PC-3 (cell line): ENCODE results near the gene MKNK1. TPM values are rescaled to one million over a fixed set of nuclear protein-coding genes. Genes with fewer than 3 reads are reported as not detected.

Experiments used
- ATAC-seq: fragments of 200-7000 bp; cut with Tn5 transposase; 2 replicates; pipeline ENCODE4 v1.9.1; 2020; ENCODE audit warnings: mild to moderate bottlenecking, moderate library complexity
- BruUV-seq: library from RNA; stranded (reverse); fragments of 400-500 nt; replicated peaks from 2 replicates; lab custom pipeline; 2021; lab: Mats Ljungman, UMichigan
- CTCF ChIA-PET: fragments of 300-600 bp; sonication (Branson Sonifier 250); formaldehyde crosslinking; loops from one replicate; lab custom pipeline; 2022; ENCODE audit warnings: antibody characterized with exemption; lab: Charles Lee
- POLR2A ChIA-PET: fragments of 300-600 bp; sonication (Branson Sonifier 250); formaldehyde crosslinking; loops from one replicate; lab custom pipeline; 2022; ENCODE audit warnings: antibody characterized with exemption; ENCODE audit not compliant: unreplicated experiment; lab: Charles Lee
- DNase-seq: peaks from one replicate; pipeline ENCODE4 v3.0.0-alpha.2; 2015
- H2AFZ ChIP-seq: fragments of 300-600 bp; sonication (generic); 2 replicates; pipeline ENCODE4 v1.6.0; 2016; ENCODE audit warnings: antibody characterized with exemption, low read length
- H3F3A ChIP-seq: fragments of 300-600 bp; sonication (generic); one replicate; pipeline ENCODE4 v1.6.0; 2017; ENCODE audit warnings: antibody characterized with exemption, low read length, control low read depth, mild to moderate bottlenecking; ENCODE audit not compliant: unreplicated experiment
- H3K27ac ChIP-seq: fragments of 300-600 bp; sonication (generic); 2 replicates; pipeline ENCODE4 v1.5.1; 2016; ENCODE audit warnings: mild to moderate bottlenecking, low read length
- H3K27me3 ChIP-seq: fragments of 300-600 bp; sonication (generic); 2 replicates; pipeline ENCODE4 v1.6.1; 2016; ENCODE audit warnings: low read length, mixed read lengths
- H3K36me3 ChIP-seq: fragments of 300-600 bp; sonication (generic); 2 replicates; pipeline ENCODE4 v1.6.1; 2016; ENCODE audit warnings: low read depth, mixed run types, low read length, mixed read lengths
- H3K4me1 ChIP-seq: fragments of 300-600 bp; sonication (generic); 2 replicates; pipeline ENCODE4 v1.5.1; 2016; ENCODE audit warnings: low read length; ENCODE audit not compliant: insufficient read depth
- H3K4me2 ChIP-seq: fragments of 300-600 bp; sonication (generic); 2 replicates; pipeline ENCODE4 v1.6.0; 2016; ENCODE audit warnings: low read length
- H3K4me3 ChIP-seq: fragments of 300-600 bp; sonication (generic); 2 replicates; pipeline ENCODE4 v1.5.1; 2016; ENCODE audit warnings: mild to moderate bottlenecking, low read length, mixed read lengths
- H3K79me2 ChIP-seq: fragments of 300-600 bp; sonication (generic); 2 replicates; pipeline ENCODE4 v1.6.1; 2017; ENCODE audit warnings: low read length, mixed read lengths
- H3K9ac ChIP-seq: fragments of 300-600 bp; sonication (generic); 2 replicates; pipeline ENCODE4 v1.6.0; 2016; ENCODE audit warnings: mild to moderate bottlenecking, low read length
- H3K9me2 ChIP-seq: fragments of 300-600 bp; sonication (generic); replicated peaks from 2 replicates; pipeline ENCODE4 v1.6.1; 2016; ENCODE audit warnings: mixed run types, low read length, mixed read lengths
- H3K9me3 ChIP-seq: fragments of 300-600 bp; sonication (generic); 2 replicates; pipeline ENCODE4 v1.6.1; 2016; ENCODE audit warnings: low read length, mixed read lengths
- H4K20me1 ChIP-seq: fragments of 300-600 bp; sonication (generic); 2 replicates; pipeline ENCODE4 v1.6.1; 2016; ENCODE audit warnings: low read length, mixed read lengths
- EZH2 ChIP-seq: fragments of 300-600 bp; sonication (generic); IDR thresholded peaks from one replicate; pipeline ENCODE4 v1.6.1; 2017; ENCODE audit warnings: antibody characterized with exemption, mild to moderate bottlenecking, low read length; ENCODE audit not compliant: unreplicated experiment
- EZH2phosphoT487 ChIP-seq: fragments of 300-600 bp; sonication (generic); IDR thresholded peaks from 2 replicates; pipeline ENCODE4 v1.6.1; 2018; ENCODE audit warnings: mild to moderate bottlenecking, antibody characterized with exemption, low read length, borderline replicate concordance
- intact Hi-C: fragments of 100-400 bp; cut with micrococcal nuclease; formaldehyde crosslinking; loops from 2 replicates; pipeline ENCODE4 v1.9.0; 2023
- total RNA-seq: library from RNA; depleted of rRNA; stranded (reverse); fragments of >200 nt; gene quantifications from 2 replicates; pipeline ENCODE4 v1.2.3, GENCODE V29; 2014
- TF ChIP-seq, protein P1 (sequence below): fragments of 300-600 bp; sonication (generic); conservative IDR thresholded peaks from 2 replicates; pipeline ENCODE4 v1.5.1; 2017; ENCODE audit warnings: antibody characterized with exemption, low read depth, mild to moderate bottlenecking, low read length

The MKNK1 gene
- total RNA-seq, 1 experiment from 2014 or later: 36.8 TPM

DNA sequence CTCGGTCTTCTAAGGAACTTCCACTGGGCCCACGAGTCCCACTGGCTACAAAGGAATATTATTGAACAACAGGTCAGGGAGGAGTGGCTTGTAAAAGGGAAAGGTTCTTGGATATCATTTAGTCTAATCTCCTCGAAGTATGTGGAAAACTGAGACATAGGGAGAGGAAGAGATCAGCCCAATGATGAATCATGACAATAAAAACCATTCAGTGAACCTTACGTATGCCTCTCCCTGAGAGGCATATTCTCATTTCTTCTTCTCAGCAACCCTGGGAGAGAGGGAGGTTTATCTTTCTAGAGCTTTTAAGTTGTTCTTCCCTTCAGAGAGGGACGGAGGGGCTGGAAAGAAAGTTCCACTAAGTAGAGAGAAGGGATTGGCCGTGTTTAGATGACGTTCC, 17.9 kb upstream of the MKNK1 start:
- H3K9me3 ChIP-seq: no peaks in the 10 kb centered on the region
- BruUV-seq: no TSS peak
- DNase-seq (peak; percentile 77), ATAC-seq (peak; percentile 93)
- H3K9ac ChIP-seq: no peak overlapping the region
- ChIA-PET CTCF (interaction anchor here (1.4 kb wide), 1 partner anchor 10 kb away, joined by 3 read pairs; no protein-coding TSS in a partner anchor), POLR2A (interaction anchor here (0.7 kb wide), 1 partner anchor 18 kb away, joined by 3 read pairs; the partner anchor contains the start of gene MKNK1)
- H3K27ac ChIP-seq: peak overlapping the region; percentile 74
- H3K36me3 ChIP-seq: no peaks in the 10 kb centered on the region
- no peaks in the 10 kb centered on the region for H3F3A ChIP-seq
- H4K20me1 ChIP-seq: no peaks in the 10 kb centered on the region
- H3K79me2 ChIP-seq: no peaks in the 10 kb centered on the region
- H3K4me3 ChIP-seq: peak overlapping the region; percentile 21; the same call in 1 of the 2 replicates
- no peaks in the 10 kb centered on the region for H3K9me2 ChIP-seq
- H2AFZ ChIP-seq: peak overlapping the region; percentile 51
- H3K27me3 ChIP-seq: no peaks in the 10 kb centered on the region
- TF ChIP-seq EZH2: no peak
- no peak for TF ChIP-seq EZH2phosphoT487
- TF ChIP-seq, protein P1, sequence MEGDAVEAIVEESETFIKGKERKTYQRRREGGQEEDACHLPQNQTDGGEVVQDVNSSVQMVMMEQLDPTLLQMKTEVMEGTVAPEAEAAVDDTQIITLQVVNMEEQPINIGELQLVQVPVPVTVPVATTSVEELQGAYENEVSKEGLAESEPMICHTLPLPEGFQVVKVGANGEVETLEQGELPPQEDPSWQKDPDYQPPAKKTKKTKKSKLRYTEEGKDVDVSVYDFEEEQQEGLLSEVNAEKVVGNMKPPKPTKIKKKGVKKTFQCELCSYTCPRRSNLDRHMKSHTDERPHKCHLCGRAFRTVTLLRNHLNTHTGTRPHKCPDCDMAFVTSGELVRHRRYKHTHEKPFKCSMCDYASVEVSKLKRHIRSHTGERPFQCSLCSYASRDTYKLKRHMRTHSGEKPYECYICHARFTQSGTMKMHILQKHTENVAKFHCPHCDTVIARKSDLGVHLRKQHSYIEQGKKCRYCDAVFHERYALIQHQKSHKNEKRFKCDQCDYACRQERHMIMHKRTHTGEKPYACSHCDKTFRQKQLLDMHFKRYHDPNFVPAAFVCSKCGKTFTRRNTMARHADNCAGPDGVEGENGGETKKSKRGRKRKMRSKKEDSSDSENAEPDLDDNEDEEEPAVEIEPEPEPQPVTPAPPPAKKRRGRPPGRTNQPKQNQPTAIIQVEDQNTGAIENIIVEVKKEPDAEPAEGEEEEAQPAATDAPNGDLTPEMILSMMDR: no peak
- intact Hi-C loops: loop anchor here (2.0 kb wide), 2 partner anchors 21 to 97 kb away; partner anchors contain the start of gene EFCAB14
- peak overlapping the region; percentile 69 for H3K4me2 ChIP-seq
- H3K4me1 ChIP-seq: peaks cover 28% of the 10 kb centered on the region

DNA sequence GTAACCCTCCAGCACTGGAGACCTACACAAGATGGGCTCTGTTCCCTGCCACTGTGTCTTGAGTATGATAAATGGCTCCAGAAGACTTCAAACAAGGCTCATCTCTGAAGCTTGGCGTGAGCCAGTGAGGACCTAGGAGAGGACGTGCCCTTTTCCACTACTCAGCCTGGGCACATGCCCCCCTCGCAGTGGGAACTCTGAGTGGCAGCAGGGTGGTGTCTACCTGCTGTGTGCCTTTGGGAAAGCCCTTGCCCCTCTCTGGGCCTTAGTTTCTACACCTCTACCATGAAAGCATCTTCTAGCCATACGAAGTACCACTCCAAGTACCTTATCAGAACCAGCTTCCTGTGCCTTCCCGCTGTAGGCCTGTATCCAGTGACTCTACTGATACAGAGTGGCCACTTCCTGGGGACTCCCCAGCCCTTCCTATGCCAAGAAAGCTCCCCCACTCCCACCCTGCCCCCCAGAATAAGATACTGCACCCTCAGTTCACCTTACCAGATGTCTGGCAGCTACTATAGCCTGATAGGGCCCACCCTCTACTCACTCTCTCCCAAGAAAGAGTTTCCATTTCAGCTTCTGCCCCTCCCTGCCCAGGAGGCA, 15.7 kb upstream of the MKNK1 start:
- TF ChIP-seq EZH2phosphoT487 (no peak), EZH2 (no peak)
- TF ChIP-seq, protein P1: no peak
- Histone ChIP-seq H3K4me2 (no peak overlapping the region), H3K79me2 (peaks cover 13% of the 10 kb centered on the region), H3K9me3 (no peaks in the 10 kb centered on the region), H3K9me2 (no peaks in the 10 kb centered on the region), H3K27ac (no peak overlapping the region), H4K20me1 (no peaks in the 10 kb centered on the region), H3F3A (no peaks in the 10 kb centered on the region), H3K4me1 (peaks cover 44% of the 10 kb centered on the region), H3K4me3 (no peak overlapping the region), H3K9ac (no peak overlapping the region), H2AFZ (no peak overlapping the region), H3K27me3 (no peaks in the 10 kb centered on the region), H3K36me3 (no peaks in the 10 kb centered on the region)
- POLR2A ChIA-PET: no interaction called here
- ATAC-seq (no peak), DNase-seq (no peak)
- CTCF ChIA-PET: no interaction called here
- no TSS peak for BruUV-seq
- intact Hi-C loops: no loop called here

DNA sequence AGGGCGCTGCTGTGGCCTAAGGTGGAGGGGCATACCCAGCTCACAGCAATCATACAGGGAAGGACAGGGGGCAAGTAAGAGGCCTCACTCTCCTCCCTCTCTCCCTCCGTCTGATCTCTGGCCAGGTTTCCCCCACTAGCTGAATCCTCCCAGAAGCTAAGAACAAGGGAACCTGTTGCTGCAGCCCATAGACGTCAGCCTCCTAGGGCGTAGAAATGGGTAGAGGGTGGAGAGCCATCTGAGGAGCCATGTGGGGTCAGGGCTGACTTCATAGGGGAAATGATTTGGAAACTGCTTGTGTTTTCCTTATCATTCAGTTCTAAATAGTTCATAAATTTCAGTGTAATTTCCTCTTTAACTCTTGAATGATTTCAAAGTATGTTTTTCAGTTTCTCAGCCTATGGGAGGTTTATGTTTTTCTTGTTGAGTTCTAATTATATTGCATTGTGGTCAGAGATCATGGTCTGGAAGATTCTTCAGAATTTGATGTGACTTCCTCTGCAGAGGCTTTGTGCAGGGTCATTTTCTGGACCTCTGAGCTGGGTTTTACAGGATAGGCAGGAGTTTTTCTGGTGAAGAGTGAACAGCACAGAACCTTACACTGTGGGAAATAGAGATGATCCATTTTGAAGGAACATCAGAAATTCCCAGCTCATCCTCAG, 14.8 kb upstream of the MKNK1 start:
- no peaks in the 10 kb centered on the region for H4K20me1 ChIP-seq
- no peaks in the 10 kb centered on the region for H3K9me3 ChIP-seq
- H3K4me3 ChIP-seq: no peak overlapping the region
- no peaks in the 10 kb centered on the region for H3K9me2 ChIP-seq
- no peaks in the 10 kb centered on the region for H3F3A ChIP-seq
- H3K27ac ChIP-seq: no peak overlapping the region
- DNase-seq: no peak
- no peak overlapping the region for H3K4me2 ChIP-seq
- no peaks in the 10 kb centered on the region for H3K27me3 ChIP-seq
- no TSS peak for BruUV-seq
- peaks cover 13% of the 10 kb centered on the region for H3K79me2 ChIP-seq
- no peak overlapping the region for H2AFZ ChIP-seq
- TF ChIP-seq EZH2phosphoT487: no peak
- no peak for TF ChIP-seq EZH2
- TF ChIP-seq, protein P1: no peak
- CTCF ChIA-PET: no interaction called here
- H3K4me1 ChIP-seq: peaks cover 52% of the 10 kb centered on the region
- ATAC-seq: no peak
- POLR2A ChIA-PET: no interaction called here
- intact Hi-C loops: no loop called here
- H3K9ac ChIP-seq: no peak overlapping the region
- no peaks in the 10 kb centered on the region for H3K36me3 ChIP-seq
